Left renal cortex interstitium (tissue), 4 donors: Measurements from ENCODE around the gene AATK. TPM values are rescaled to one million over a fixed set of nuclear protein-coding genes. Genes with fewer than 3 reads are reported as not detected.
"Not testable (repeated sequence)": the region's sequence is repeated elsewhere in the genome, so short reads cannot be mapped to it uniquely, and the experiment has no call there.

ENCODE experiments used
- DNase-seq, 4 donors: peaks; one replicate each; pipeline ENCODE4 v3.0.0-alpha.2; 2013; ENCODE audit warnings: low read depth in 4 of 4, low spot score in 2 of 4, missing footprints in 1 of 4
- polyA plus RNA-seq, 4 donors: library from polyadenylated mRNA; unstranded; fragments of 120-200 nt; gene quantifications; one replicate each; pipeline ENCODE4 v1.2.1, GENCODE V29; 2013; ENCODE audit not compliant: insufficient read length in 4 of 4

AATK gene
- polyA plus RNA-seq, 4 donors, result 4.4 to 7.0 (median 5.4) TPM

DNA sequence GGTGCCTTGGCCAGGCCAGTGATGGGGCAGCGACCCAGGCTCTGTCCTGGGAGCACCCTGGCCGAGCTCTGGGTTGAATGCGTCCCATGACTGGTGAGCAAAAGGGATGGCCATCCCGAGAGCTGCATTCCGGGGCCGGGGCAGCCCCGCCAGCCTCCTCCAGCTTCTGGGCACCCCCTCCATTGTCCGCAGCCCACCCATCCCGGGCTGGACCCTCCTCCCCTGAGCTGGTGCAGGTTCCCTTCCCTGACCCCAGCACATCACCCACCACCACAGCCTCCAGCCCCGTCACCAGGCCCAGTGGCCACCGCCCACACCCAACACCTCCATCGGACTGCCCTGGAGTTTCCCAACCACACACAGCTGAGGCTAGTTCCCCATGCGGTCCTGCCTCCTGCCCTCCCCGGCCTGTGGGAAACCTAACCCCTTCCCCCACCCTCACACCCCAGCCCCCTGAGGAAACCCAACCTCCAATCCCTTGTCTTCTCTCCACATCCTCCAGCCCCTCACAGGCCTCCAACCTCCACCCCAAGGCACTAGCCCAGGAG, 17.0 kb downstream of the AATK start:
- DNase-seq, result no peak

DNA sequence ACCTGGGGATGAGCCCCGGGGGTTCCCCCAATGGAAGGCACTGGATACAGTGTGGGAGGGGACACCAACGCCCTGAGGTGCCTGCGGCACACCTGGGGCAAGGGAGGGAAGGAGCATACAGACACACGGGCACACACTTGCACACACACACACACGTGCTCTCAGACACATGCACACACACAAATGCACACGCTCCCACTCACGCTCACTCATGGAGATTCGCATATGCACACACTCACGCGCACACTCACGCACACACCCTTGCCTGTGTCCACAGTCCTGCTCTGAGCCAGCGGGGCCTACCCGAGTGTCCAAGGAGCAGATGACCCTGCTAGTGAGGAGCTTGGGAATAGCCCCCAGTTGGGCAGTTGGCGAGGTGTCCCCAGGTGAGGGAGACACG, 17.4 kb downstream of the AATK start:
- no peak for DNase-seq

DNA sequence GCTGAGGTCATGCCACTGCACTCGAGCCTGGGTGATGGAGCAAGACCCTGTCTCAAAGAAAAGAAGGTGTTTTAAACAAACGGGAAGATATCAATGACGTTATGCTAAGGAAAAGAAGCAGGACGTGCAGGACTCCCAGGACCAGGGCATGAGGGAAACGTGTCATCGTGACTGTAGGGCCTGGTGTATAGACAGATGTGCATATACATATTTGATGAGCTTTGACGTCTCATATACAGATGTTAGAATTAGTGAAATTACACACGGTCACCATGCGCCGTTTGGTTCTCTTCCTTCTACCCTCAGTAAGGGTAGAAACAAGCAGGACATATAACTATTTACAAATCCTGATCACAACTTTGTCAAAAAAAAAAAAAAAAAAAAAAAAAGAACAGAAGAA, 18.3 kb downstream of the AATK start:
- DNase-seq, result no peak

DNA sequence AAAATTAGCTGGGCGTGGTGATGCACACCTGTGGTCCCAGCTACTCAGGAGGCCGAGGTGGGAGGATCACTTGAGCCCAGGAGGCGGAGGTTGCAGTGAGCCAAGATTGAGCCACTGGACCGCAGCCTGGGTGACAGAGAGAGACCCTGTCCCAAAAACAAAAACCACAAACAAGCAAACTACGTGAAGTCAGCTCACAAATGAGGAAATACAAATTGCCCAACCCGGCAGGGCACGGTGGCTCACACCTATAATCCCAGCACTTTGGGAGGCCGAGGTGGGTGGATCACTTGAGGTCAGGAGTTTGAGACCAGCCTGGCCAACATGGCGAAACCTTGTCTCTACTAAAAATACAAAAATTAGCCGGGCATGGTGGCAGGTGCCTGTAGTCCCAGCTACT, 19.8 kb downstream of the AATK start:
- DNase-seq, result not testable (repeated sequence)

DNA sequence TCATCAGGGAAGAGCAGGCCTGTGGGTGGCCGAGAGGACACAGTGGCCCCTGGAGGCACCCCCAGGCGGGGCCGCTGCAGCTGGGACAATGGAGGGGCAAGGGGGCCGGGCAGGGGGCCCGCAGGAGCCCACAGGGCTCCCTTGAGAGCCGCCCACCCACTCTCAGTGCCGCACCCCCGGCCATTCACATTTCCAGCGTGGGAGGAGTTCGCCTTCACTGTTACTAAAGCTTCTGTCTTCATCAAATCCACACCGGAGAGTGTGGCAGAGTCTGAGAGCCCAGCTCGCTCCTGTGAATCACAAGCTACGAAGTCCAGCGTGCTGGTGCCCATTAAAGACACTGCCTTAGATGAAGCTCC, 21.6 kb downstream of the AATK start:
- no peak for DNase-seq

DNA sequence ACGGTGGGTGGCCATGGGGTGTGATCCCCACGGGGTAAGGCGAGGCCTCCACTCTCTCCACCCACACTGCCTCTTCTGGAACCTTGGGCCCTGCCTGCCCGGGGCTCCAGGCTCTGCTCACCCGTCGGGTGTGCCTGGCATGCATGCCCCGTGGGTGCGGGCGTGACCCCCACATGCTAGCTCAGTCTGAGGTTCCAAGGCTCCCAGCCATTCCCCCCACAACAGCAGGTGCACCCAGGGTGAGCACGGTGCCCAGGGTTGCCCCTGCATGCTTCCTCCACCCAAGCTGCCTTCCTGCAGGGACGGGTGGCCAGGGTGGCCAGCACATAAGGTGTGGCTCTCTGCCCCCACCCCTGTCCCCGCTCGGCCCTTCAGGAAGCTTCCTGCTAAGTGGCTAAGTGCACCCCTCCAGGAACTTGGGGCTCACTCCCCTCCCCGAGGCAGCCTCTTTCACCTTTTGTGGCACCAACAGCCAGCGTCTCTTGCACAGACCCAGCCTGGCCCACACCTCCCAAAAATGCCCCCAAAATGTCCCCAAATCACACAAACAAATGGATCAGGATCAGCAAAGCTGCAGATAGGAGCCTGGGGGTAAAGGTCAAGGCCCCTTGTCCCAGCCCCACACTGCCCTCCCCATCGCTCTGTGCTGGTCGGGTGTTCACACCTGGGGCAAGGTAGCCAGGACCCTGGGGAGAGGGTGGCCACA, 22.2 kb downstream of the AATK start:
- no peak for DNase-seq

DNA sequence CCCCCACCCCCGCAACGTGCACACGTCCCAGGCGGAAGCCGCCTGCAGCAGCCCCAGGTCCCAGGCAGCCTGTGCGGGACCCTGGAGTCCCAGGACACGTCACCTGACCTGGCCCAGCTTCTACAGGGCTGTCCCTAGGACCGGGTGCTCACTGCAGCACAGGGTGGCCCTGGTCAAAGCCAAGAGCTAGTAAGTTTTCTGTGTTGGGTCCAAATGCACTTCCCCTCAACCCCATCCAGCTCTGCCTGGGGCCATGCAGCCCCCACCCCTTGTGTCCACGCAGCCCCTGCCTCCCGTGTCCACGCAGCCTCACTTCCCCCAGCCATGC, 22.9 kb downstream of the AATK start:
- no peak for DNase-seq

DNA sequence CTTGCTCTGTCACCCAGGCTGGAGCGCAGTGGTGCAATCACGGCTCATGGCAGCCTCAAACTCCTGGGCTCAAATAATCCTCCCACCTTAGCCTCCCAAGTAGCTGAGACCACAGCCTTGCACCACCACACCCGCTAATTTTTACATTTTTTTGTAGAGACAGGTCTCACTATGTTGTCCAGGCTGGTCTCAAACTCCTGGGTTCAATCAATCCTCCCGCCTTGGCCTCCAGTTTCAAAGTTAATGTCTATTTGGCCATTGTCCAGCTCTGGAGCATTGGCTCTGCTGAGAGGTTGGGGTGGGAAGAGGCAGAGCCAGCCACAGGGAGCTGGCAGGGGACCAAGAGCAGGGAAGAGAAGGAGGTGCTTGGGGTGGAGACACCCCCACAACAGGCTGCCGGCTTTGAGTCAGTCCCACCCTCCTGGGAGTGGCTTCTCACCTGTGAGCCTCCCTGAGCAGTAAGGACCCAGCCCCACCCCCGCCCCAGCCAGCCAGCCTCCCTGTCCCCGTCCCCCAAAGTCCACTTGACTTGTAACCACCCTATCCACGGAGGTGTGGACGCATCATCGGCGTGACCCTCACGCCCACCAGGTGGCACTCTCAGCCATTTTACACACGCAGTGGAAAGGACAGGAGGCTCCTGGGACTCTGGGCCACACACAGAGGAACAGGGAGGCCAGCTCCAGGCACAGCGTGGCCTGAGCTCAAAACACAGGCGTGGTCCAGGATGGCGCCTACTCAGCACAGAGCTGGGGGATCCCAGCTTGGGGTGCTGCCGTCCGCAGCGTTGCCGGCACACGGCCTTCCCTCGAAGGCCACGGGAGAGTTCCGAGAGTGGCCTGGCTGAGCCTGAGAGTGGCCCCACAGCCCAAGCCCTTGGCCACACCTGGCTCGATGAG, 23.5 kb downstream of the AATK start:
- peak in 2 of 4 donors; percentile 46 to 67 for DNase-seq

DNA sequence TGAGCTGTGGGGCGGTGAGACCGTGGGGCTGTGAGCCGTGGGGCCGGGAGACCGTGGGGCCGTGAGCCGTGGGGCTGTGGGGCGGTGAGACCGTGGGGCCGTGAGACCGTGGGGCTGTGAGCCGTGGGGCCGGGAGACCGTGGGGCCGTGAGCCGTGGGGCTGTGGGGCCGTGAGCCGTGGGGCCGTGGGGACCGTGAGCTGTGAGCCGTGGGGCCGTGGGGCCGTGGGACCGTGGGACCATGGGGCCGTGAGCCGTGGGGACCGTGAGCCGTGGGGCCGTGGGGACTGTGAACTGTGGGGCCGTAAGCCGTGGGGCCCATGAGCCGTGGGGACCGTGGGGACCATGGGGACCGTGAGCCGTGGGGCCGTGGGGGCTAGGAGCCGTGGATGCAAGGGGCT, 25.3 kb downstream of the AATK start:
- no peak for DNase-seq

DNA sequence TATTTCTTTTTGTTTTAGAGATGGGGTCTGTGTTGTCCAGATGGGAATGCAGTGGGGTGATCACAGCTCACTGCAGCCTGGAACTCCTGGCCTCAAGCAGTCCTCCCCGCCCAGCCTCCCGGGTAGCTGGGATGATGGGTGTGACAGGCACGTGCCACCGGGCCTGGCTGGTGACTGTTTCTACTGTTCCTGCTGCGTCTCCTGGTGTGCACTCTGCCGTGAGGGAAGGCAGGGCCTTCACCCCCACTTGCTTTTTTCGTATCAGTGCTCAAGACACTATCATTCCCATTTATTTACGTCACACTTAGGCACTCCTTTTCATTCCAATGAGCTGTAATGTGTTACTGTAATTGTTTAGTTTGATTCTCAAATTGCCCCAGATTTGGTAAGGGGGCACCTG, 26.0 kb downstream of the AATK start:
- DNase-seq, result no peak

DNA sequence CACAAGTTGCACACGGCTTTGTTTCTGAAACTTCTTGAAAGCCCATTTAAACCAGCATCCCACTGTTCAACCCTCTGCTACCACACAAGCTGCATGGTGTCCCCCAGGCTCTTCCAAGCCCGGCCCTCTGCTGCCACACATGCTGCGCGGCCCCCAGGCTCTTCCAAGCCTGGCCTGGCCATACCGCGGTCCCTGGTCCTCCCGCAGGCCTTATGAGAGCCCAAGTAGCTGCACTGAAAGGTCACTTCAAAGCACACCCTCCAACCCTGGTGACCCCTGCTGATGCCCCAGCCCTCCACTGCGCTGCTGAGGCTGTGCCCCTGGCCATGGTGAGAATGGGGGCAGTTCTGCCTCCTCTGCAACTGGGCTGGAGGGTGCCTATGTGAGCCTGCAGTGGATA, 26.6 kb downstream of the AATK start:
- no peak for DNase-seq

DNA sequence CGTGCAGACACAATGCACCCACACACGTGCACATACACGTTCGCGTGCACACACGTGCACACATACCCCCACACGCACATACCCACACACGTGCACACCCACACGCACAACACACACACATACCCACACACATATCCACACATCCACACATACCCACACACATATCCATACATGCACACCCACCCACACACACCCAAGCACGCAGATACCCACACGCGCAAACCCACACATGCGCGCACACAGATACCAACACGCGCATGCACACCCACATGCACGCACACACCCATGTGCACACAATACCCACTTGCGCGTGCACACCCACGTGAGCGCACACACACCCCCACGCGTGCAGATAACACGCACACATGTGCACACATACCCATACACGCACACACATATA, 27.5 kb downstream of the AATK start:
- no peak for DNase-seq

DNA sequence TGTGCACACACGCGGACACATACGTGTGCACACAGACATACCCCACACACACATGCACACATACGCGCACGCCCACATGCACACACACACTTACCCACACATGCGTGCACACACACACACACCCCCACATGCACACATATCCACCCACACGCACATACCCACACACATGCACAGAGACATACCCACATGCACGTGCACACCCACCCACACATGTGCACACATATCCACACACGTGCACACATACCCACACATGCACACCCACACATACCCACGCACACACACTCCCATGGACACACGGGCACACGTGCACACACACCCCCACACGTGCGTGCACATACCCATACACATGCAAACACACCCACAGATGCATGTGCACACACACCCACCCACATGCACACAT, 27.9 kb downstream of the AATK start:
- no peak for DNase-seq

DNA sequence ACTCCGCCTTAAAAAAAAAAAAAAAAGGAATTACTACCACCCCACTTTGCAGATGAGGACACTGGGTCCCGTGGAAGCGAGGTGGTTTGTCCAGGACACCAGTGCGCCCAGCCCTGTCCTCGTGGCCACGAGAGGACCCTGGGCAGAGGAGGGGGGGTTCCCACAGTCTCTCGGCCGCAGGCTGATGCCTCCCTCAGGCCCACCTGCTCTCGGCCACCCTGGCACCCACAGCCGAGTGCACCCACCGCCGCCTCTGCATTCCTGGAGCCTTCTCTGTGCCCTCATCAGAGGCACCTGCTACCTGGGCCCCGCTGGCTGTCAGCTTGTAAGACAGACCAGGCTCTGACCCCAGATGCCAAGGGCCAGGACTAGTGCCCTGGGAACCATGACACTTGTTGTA, 28.8 kb downstream of the AATK start:
- no peak for DNase-seq

DNA sequence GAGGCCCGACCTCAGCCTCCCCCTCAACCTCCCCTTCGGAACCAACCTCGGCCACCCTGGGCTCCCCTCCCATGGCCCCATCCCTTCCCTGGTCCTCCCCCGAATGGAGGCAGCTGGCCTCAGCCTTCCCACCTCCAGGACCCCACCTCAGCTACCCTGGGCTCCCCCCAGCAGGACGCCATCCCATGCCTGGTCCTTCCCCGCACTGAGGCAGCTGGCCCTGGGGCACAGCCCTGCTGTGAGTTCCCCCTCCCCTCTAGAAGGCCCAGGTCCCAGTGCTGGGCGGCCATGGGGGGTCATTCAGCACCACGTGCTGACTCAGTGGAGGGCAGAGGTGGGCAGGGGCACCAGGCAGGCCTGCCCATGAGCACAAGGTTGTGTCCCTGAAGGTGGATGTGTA, 29.7 kb downstream of the AATK start:
- no peak for DNase-seq

DNA sequence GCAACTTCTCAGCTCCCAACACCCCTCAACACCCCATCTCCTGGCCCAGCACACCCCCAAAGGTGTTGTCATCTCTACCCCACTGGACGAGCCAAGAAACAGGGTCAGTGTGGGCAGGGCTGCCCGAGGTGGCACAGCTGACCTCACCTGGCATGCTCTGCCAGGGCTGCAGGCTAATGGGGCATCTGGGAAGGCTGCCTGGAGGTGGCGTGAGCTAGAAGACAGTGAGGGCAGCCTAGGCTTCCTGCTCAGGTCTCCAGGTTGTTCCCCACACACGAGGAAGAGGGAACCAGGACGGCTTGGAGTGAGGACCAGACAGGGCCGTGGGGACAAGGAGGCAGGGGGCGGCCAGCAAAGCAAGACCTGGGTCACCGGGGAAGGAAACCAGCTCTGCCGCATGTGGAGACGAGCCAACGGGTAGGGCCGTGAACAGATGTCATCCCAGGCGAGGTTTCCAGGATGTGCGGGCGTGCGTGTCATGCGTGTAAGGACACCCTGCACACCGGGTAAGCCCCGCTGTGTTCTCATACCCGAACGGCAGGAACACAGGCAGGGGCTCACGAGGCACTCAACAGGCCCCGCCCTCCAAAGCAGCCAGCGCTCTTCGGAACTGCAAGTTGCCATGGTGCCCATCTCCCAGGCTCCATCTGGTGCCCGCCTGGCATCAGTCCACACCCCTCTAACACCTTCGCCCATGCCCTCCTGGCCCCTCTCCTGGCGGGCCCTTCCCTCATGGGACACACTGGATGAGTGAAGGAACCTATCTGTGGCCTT, 30.3 kb downstream of the AATK start:
- no peak for DNase-seq

DNA sequence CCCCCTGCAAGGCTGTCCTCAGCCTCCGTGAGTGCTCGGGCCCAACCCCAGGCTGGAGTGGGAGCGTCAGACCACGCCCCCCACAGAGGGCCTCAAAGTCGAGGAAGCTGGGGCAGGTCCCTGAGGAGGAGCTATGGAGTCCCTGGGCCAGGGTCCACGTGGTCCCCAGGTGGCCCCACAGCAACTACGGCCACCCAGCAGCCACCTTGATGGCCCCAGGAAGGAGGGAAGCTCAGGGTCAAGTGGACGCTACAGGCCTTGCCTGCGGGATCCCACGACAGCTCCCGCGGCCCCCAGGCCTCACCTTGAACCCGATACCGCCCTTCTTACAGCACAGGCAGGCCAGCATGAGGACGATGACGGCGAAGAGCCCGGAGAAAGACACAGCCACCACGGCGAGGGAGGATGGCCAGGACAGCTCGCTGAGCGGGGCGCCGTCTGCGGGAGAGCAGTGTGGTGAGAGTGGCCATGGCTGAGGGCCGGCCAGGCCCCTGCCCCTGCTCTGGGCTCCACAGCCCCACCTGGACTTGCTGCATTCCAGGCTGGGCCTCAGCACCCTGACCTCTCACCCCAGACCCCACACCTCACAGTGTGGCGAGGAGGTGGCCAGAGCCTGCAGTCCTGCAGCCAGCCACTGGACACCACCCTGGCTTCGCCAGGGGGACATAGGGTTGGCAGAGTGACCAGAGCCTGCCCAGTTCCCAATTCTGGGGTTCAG, 31.8 kb downstream of the AATK start:
- DNase-seq, result no peak

DNA sequence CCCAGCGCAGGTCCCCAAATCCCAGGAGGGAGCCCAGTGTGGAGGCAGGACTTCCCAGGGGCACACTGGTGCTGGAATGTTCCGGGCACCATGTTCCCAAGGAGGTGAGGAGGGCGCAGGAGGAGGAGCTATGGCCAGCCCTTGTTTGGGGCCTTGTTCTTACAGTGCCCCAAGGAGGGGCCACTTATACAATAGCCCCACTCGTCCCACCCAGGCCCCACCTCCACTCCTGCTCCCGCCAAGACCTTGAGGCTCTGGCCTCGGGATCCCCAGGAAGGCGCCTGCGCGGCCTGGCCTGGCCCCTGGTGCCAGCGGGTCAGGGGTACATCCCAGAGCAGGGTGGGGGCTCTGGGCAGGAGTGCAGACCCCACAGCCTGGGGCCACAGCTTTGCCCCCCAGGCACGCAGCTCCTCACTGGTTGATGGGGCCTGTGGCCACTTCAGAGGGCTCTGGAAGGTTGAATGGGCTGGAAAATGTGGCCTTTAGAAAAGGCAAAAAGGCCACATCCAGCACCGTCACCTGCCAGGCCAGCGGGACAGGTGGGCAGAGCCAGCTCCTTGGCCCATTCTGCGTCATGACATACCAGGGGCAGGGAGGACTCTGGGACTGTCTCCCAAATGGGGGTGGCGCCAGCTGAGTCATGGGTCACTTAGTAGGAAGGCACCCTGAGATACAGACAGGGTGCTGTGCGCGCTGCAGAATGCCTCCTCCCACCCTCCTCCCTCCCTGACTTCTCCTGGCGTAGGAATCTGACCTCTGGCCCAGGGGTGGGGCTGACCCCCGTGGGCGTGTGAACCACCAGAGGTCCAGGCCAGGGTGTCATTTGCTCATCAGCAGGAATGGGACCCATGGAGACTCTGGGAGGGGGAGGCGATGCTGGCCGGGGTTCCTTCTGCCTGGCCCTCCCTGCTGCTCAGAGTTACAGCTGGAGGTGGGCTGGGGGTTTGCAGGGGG, 33.0 kb downstream of the AATK start:
- DNase-seq, result no peak

DNA sequence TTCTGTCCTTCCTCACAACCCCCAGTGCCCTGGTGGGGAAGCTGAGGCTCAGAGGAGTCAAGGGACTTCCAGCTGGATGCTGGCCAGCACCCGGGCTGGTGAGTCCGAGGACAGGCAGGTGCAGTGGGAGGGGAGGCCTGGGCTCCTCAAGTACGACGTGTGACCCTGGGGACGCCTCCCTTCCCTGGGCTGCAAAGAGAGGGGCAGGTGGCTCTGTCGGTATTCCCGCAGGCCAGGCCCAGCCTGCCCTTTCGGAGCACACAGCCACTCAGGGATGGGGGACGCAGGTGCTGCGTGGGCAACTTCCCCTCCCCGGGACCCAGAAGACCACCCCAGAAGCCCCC, 33.9 kb downstream of the AATK start:
- DNase-seq, result no peak
